ENCODE results near the gene SLC6A9. TPM values are rescaled to one million over a fixed set of nuclear protein-coding genes. Genes with fewer than 3 reads are reported as not detected.
A peak's percentile ranks its signal among the peaks of the same experiment; 100 is the strongest.

SLC6A9 gene
- total RNA-seq, 1 experiment from 2014 or later = 9.2 TPM

DNA sequence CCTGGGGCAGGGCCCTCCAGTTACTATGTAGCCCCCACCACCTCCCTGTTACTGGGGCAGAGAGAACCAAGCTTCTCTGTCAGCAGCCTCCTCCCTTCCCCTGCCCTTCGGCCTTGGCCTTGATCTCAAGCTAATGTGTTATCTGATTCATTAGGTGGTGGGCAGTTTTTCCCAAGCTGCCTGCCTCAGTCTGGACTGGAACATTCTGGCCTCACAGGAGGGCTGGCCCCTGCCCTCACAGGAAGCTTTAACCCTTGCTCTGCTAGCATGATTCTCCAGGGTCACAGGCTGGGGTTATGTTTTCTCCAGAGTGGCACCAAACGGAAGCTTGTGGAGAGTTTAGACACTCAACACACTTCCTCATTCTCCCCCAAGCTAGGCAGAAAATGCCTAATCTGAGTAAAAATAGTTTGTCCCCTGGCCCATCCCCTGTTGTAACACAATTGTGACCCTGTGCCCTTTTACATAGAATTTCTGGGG is 37.2 kb upstream of the SLC6A9 start:
- TF ChIP-seq SIN3A (IDR thresholded peaks at IDR 0.05; ENCODE audit: borderline replicate concordance, insufficient read depth, low read depth, low read length) (no peak), TCF7L2 (IDR thresholded peaks at IDR 0.05; ENCODE audit: low read depth, low read length) (no peak), POLR2AphosphoS5 (IDR thresholded peaks at IDR 0.05; ENCODE audit: low read depth, low read length) (no peak), REST (IDR thresholded peaks at IDR 0.05; ENCODE audit: insufficient read depth in 1 of 2, low read depth in 2 of 2, low read length in 1 of 2) (no peak)
- TF ChIP-seq, protein P1, sequence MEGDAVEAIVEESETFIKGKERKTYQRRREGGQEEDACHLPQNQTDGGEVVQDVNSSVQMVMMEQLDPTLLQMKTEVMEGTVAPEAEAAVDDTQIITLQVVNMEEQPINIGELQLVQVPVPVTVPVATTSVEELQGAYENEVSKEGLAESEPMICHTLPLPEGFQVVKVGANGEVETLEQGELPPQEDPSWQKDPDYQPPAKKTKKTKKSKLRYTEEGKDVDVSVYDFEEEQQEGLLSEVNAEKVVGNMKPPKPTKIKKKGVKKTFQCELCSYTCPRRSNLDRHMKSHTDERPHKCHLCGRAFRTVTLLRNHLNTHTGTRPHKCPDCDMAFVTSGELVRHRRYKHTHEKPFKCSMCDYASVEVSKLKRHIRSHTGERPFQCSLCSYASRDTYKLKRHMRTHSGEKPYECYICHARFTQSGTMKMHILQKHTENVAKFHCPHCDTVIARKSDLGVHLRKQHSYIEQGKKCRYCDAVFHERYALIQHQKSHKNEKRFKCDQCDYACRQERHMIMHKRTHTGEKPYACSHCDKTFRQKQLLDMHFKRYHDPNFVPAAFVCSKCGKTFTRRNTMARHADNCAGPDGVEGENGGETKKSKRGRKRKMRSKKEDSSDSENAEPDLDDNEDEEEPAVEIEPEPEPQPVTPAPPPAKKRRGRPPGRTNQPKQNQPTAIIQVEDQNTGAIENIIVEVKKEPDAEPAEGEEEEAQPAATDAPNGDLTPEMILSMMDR (IDR thresholded peaks at IDR 0.05) = no peak
- H3K36me3 ChIP-seq (ENCODE audit: control insufficient read depth, insufficient read depth, low read length) = no peaks in the 10 kb centered on the region
- intact Hi-C loops (cut with micrococcal nuclease; ENCODE audit: unreplicated experiment) (no loop called here), in situ Hi-C loops (cut with HindIII; ENCODE audit: low pct_unique_long_range_greater_than_20kb, low sequenced_read_pairs) (no loop called here)
- POLR2A ChIA-PET = interaction anchor here (0.5 kb wide), 1 partner anchor 705 kb away, joined by 5 read pairs; no protein-coding TSS in a partner anchor
- no TSS peak for BruUV-seq (replicated peaks)
- H3K9me3 ChIP-seq (ENCODE audit: control insufficient read depth, insufficient read depth, low read depth, low read length) = no peaks in the 10 kb centered on the region
- no peak overlapping the region for H3K27ac ChIP-seq (ENCODE audit: low read length)
- H3K27me3 ChIP-seq (ENCODE audit: control insufficient read depth, insufficient read depth, low read length) = no peaks in the 10 kb centered on the region
- ATAC-seq = 0 out of 2 replicates have a peak, but pooled peaks have one; percentile 26
- CTCF ChIA-PET = interaction anchor here (0.7 kb wide), 1 partner anchor 585 kb away, joined by 3 read pairs; no protein-coding TSS in a partner anchor
- DNase-seq (ENCODE audit: low read depth, low spot score) = no peak
- H3K4me3 ChIP-seq (ENCODE audit: low read depth in 2 of 2, low read length in 2 of 2) = no peak overlapping the region
- H3K4me1 ChIP-seq (ENCODE audit: control insufficient read depth, insufficient read depth, low read length) = no peaks in the 10 kb centered on the region

DNA sequence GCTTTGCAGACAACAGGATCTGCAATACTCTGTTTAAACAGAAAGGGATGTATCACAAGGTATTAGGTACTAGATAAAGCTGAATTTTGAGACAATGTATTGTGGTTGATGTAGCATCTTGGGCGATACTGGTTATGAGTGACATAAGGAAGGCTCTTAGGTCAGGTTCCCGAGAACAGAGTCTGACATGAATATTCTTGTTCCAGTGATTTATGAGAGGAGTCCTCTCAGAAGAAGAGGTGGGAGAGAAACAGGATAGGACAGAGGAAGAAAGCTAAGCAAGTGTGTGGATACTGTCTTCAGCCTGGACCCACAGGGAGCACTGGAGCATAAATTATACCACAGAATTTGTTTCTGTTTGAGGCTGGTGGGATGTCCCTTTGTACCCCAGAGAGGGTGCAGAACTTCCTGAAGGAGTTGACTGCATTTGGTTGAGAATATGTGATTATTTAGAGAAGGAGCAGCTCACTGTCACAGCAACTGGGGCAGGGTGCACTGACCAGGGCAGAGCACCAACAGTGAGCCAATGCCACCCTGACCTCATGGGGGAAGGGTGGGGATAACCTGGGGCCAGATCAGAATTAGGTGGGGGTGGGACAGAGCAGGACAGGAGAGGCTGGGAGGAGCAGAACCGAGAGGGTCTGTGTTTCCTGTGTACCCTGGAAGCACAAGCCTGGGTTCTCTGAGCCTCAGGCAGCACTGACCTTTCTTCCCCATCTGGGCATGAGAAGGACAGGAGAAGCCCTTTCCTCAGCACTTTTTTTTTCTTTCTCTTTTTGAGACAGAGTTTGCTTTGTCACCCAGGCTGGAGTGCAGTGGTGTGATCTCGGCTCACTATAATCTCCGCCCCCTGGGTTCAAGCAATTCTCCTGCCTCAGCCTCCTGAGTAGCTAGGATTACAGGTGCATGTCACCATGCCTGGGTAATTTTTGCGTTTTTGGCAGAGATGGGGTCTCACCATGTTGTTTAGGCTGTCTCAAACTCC is 36.3 kb upstream of the SLC6A9 start:
- Histone ChIP-seq H3K4me3 (ENCODE audit: low read depth in 2 of 2, low read length in 2 of 2) (no peak overlapping the region), H3K4me1 (ENCODE audit: control insufficient read depth, insufficient read depth, low read length) (no peaks in the 10 kb centered on the region), H3K36me3 (ENCODE audit: control insufficient read depth, insufficient read depth, low read length) (no peaks in the 10 kb centered on the region), H3K27ac (ENCODE audit: low read length) (no peak overlapping the region), H3K9me3 (ENCODE audit: control insufficient read depth, insufficient read depth, low read depth, low read length) (no peaks in the 10 kb centered on the region), H3K27me3 (ENCODE audit: control insufficient read depth, insufficient read depth, low read length) (no peaks in the 10 kb centered on the region)
- no TSS peak for BruUV-seq (replicated peaks)
- intact Hi-C loops (cut with micrococcal nuclease; ENCODE audit: unreplicated experiment) = no loop called here
- in situ Hi-C loops (cut with HindIII; ENCODE audit: low pct_unique_long_range_greater_than_20kb, low sequenced_read_pairs) = no loop called here
- ChIA-PET POLR2A (no interaction called here), CTCF (interaction anchor here (0.7 kb wide), 1 partner anchor 238 kb away, joined by 10 read pairs; no protein-coding TSS in a partner anchor)
- TF ChIP-seq, protein P1 (IDR thresholded peaks at IDR 0.05) = no peak
- TF ChIP-seq SIN3A (IDR thresholded peaks at IDR 0.05; ENCODE audit: borderline replicate concordance, insufficient read depth, low read depth, low read length) (no peak), REST (IDR thresholded peaks at IDR 0.05; ENCODE audit: insufficient read depth in 1 of 2, low read depth in 2 of 2, low read length in 1 of 2) (no peak), POLR2AphosphoS5 (IDR thresholded peaks at IDR 0.05; ENCODE audit: low read depth, low read length) (no peak), TCF7L2 (IDR thresholded peaks at IDR 0.05; ENCODE audit: low read depth, low read length) (no peak)
- ATAC-seq (0 out of 2 replicates have a peak, but pooled peaks have one; percentile 66), DNase-seq (ENCODE audit: low read depth, low spot score) (no peak)

Data from Panc1 (cell line).